ENCODE results near the gene SH3TC1.

DNA sequence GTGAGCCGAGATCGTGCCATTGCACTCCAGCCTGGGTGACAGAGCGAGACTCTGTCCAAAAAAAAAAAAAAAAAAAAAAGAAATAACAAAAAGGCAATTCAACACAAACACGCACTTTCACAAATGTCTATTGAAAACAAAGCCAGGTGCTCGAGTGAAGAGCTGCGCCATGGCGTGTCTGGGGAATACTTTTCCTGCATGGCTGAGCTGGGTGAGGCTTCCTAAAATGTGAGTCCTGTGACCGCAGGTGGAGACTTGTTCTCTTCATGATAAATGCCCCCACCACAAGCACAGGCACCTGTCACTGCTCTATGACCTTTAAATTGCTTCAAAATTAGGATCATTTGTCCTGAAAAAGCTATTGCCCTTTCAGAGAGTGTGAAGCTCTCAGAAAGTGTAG is 36.5 kb upstream of the SH3TC1 start:
- TF ChIP-seq CTCF (optimal IDR thresholded peaks at IDR 0.05 in 1 of 3, IDR thresholded peaks at IDR 0.05 in 1 of 3, conservative IDR thresholded peaks at IDR 0.05 in 1 of 3; ENCODE audit: extremely low read depth in 1 of 3, insufficient read depth in 2 of 3, low read length in 3 of 3) (no peak), EZH2 (IDR thresholded peaks at IDR 0.05; ENCODE audit: low read length) (no peak)

All from keratinocyte (primary cell).